Stimulated activated naive CD8-positive, alpha-beta T cell treated with anti-CD3 and anti-CD28 coated beads, Interleukin-15, Interleukin-2, amounts not matched to agents 100 ng/mL and 50 ng/mL, for 24 hours (primary cell): ENCODE measurements around the gene ATP13A2.

Experiments
- H3K27ac Mint-ChIP-seq: one replicate; pipeline ENCODE4 v1.8.0; 2021; ENCODE audit warnings: mild to moderate bottlenecking, mixed read lengths
- H3K27me3 Mint-ChIP-seq: one replicate; pipeline ENCODE4 v1.8.0; 2021; ENCODE audit warnings: mixed read lengths
- H3K36me3 Mint-ChIP-seq: one replicate; pipeline ENCODE4 v1.8.0; 2021; ENCODE audit warnings: low read depth, mixed read lengths
- H3K4me1 Mint-ChIP-seq: one replicate; pipeline ENCODE4 v1.8.0; 2021; ENCODE audit warnings: low read depth, mixed read lengths
- H3K4me3 Mint-ChIP-seq: one replicate; pipeline ENCODE4 v1.8.0; 2021; ENCODE audit warnings: mild to moderate bottlenecking, mixed read lengths
- H3K9me3 Mint-ChIP-seq: one replicate; pipeline ENCODE4 v1.8.0; 2021; ENCODE audit warnings: mixed read lengths

Gene ATP13A2

GRCh38 chr1:17043676-17044075 lies 31.9 kb upstream of the ATP13A2 start:
- no peak overlapping the region for H3K4me3 Mint-ChIP-seq
- no peaks in the 10 kb centered on the region for H3K27me3 Mint-ChIP-seq
- no peak overlapping the region for H3K27ac Mint-ChIP-seq
- no peaks in the 10 kb centered on the region for H3K9me3 Mint-ChIP-seq
- peaks cover 52% of the 10 kb centered on the region for H3K36me3 Mint-ChIP-seq
- peaks cover 13% of the 10 kb centered on the region for H3K4me1 Mint-ChIP-seq

- Mint-ChIP-seq H3K27me3 (no peaks in the 10 kb centered on the region), H3K27ac (peak overlapping the region; percentile 1), H3K4me3 (no peak overlapping the region), H3K36me3 (peaks cover 53% of the 10 kb centered on the region), H3K4me1 (peaks cover 3% of the 10 kb centered on the region), H3K9me3 (no peaks in the 10 kb centered on the region)
Observed at GRCh38 chr1:17040135-17040534, 28.4 kb upstream of the ATP13A2 start.

GRCh38 chr1:17039522-17039921 lies 27.8 kb upstream of the ATP13A2 start:
- no peaks in the 10 kb centered on the region for H3K4me1 Mint-ChIP-seq
- H3K4me3 Mint-ChIP-seq = no peak overlapping the region
- no peaks in the 10 kb centered on the region for H3K27me3 Mint-ChIP-seq
- H3K9me3 Mint-ChIP-seq = no peaks in the 10 kb centered on the region
- no peak overlapping the region for H3K27ac Mint-ChIP-seq
- peaks cover 47% of the 10 kb centered on the region for H3K36me3 Mint-ChIP-seq

- H3K9me3 Mint-ChIP-seq = no peaks in the 10 kb centered on the region
- no peaks in the 10 kb centered on the region for H3K4me1 Mint-ChIP-seq
- H3K4me3 Mint-ChIP-seq = no peak overlapping the region
- peaks cover 22% of the 10 kb centered on the region for H3K36me3 Mint-ChIP-seq
- H3K27me3 Mint-ChIP-seq = no peaks in the 10 kb centered on the region
- H3K27ac Mint-ChIP-seq = no peak overlapping the region
Observed at GRCh38 chr1:17033481-17033880, 21.8 kb upstream of the ATP13A2 start.

- Mint-ChIP-seq H3K9me3 (no peaks in the 10 kb centered on the region), H3K4me1 (no peaks in the 10 kb centered on the region), H3K4me3 (no peak overlapping the region), H3K36me3 (peaks cover 23% of the 10 kb centered on the region), H3K27ac (no peak overlapping the region), H3K27me3 (no peaks in the 10 kb centered on the region)
Observed at GRCh38 chr1:17032741-17033140, 21.0 kb upstream of the ATP13A2 start.

GRCh38 chr1:17031436-17031835 lies 19.7 kb upstream of the ATP13A2 start:
- H3K4me3 Mint-ChIP-seq = no peak overlapping the region
- H3K36me3 Mint-ChIP-seq = peaks cover 33% of the 10 kb centered on the region
- no peaks in the 10 kb centered on the region for H3K9me3 Mint-ChIP-seq
- no peaks in the 10 kb centered on the region for H3K4me1 Mint-ChIP-seq
- no peaks in the 10 kb centered on the region for H3K27me3 Mint-ChIP-seq
- no peak overlapping the region for H3K27ac Mint-ChIP-seq

GRCh38 chr1:17030206-17030605 lies 18.5 kb upstream of the ATP13A2 start:
- Mint-ChIP-seq H3K27me3 (no peaks in the 10 kb centered on the region), H3K36me3 (peaks cover 33% of the 10 kb centered on the region), H3K27ac (no peak overlapping the region)

GRCh38 chr1:17028662-17029188 lies 17.0 kb upstream of the ATP13A2 start:
- Mint-ChIP-seq H3K36me3 (peaks cover 44% of the 10 kb centered on the region), H3K4me3 (no peak overlapping the region), H3K9me3 (no peaks in the 10 kb centered on the region), H3K27ac (no peak overlapping the region), H3K4me1 (no peaks in the 10 kb centered on the region), H3K27me3 (no peaks in the 10 kb centered on the region)

More at GRCh38 chr1:17030206-17030605, 18.5 kb upstream of the ATP13A2 start:
- Mint-ChIP-seq H3K4me3 (no peak overlapping the region), H3K9me3 (no peaks in the 10 kb centered on the region), H3K4me1 (no peaks in the 10 kb centered on the region)

- H3K4me3 Mint-ChIP-seq = no peak overlapping the region
- no peaks in the 10 kb centered on the region for H3K9me3 Mint-ChIP-seq
- H3K27ac Mint-ChIP-seq = no peak overlapping the region
- no peaks in the 10 kb centered on the region for H3K27me3 Mint-ChIP-seq
- peaks cover 52% of the 10 kb centered on the region for H3K36me3 Mint-ChIP-seq
- H3K4me1 Mint-ChIP-seq = no peaks in the 10 kb centered on the region
Observed at GRCh38 chr1:17027900-17028299, 16.2 kb upstream of the ATP13A2 start.

GRCh38 chr1:17027403-17027802 lies 15.7 kb upstream of the ATP13A2 start:
- Mint-ChIP-seq H3K4me3 (no peak overlapping the region), H3K27ac (no peak overlapping the region), H3K4me1 (no peaks in the 10 kb centered on the region), H3K9me3 (no peaks in the 10 kb centered on the region), H3K27me3 (no peaks in the 10 kb centered on the region), H3K36me3 (peaks cover 57% of the 10 kb centered on the region)

- Mint-ChIP-seq H3K27me3 (no peaks in the 10 kb centered on the region), H3K36me3 (peaks cover 72% of the 10 kb centered on the region), H3K27ac (no peak overlapping the region), H3K9me3 (no peaks in the 10 kb centered on the region), H3K4me1 (no peaks in the 10 kb centered on the region), H3K4me3 (no peak overlapping the region)
Observed at GRCh38 chr1:17024721-17025120, 13.0 kb upstream of the ATP13A2 start.

GRCh38 chr1:17023573-17023972 lies 11.8 kb upstream of the ATP13A2 start:
- H3K4me1 Mint-ChIP-seq = peaks cover 9% of the 10 kb centered on the region
- H3K36me3 Mint-ChIP-seq = peaks cover 74% of the 10 kb centered on the region
- H3K27me3 Mint-ChIP-seq = no peaks in the 10 kb centered on the region
- H3K4me3 Mint-ChIP-seq = no peak overlapping the region
- no peaks in the 10 kb centered on the region for H3K9me3 Mint-ChIP-seq
- H3K27ac Mint-ChIP-seq = no peak overlapping the region

GRCh38 chr1:17023102-17023501 lies 11.4 kb upstream of the ATP13A2 start:
- Mint-ChIP-seq H3K27me3 (no peaks in the 10 kb centered on the region), H3K27ac (no peak overlapping the region), H3K4me3 (no peak overlapping the region), H3K4me1 (peaks cover 9% of the 10 kb centered on the region), H3K9me3 (no peaks in the 10 kb centered on the region), H3K36me3 (peaks cover 74% of the 10 kb centered on the region)

GRCh38 chr1:17021896-17022295 lies 10.2 kb upstream of the ATP13A2 start:
- no peak overlapping the region for H3K27ac Mint-ChIP-seq

GRCh38 chr1:17020502-17020901 lies 8.8 kb upstream of the ATP13A2 start:
- Mint-ChIP-seq H3K9me3 (no peaks in the 10 kb centered on the region), H3K36me3 (peaks cover 63% of the 10 kb centered on the region), H3K4me3 (no peak overlapping the region), H3K4me1 (peaks cover 9% of the 10 kb centered on the region), H3K27ac (no peak overlapping the region), H3K27me3 (no peaks in the 10 kb centered on the region)

More at GRCh38 chr1:17021896-17022295, 10.2 kb upstream of the ATP13A2 start:
- H3K9me3 Mint-ChIP-seq = no peaks in the 10 kb centered on the region
- H3K4me1 Mint-ChIP-seq = peaks cover 9% of the 10 kb centered on the region
- H3K36me3 Mint-ChIP-seq = peaks cover 64% of the 10 kb centered on the region
- no peak overlapping the region for H3K4me3 Mint-ChIP-seq
- H3K27me3 Mint-ChIP-seq = no peaks in the 10 kb centered on the region

- no peaks in the 10 kb centered on the region for H3K9me3 Mint-ChIP-seq
- peaks cover 52% of the 10 kb centered on the region for H3K36me3 Mint-ChIP-seq
- H3K27me3 Mint-ChIP-seq = no peaks in the 10 kb centered on the region
- H3K27ac Mint-ChIP-seq = peak overlapping the region; percentile 61
- H3K4me3 Mint-ChIP-seq = no peak overlapping the region
- H3K4me1 Mint-ChIP-seq = peaks cover 9% of the 10 kb centered on the region
Observed at GRCh38 chr1:17018849-17019248, 7.1 kb upstream of the ATP13A2 start.
